Natural killer cell (primary cell): ENCODE results near the gene HYAL2. TPM values are rescaled to one million over a fixed set of nuclear protein-coding genes. Genes with fewer than 3 reads are reported as not detected.

ENCODE experiments used
- ATAC-seq, 3 donors: fragments of 150-1000 bp in 2 of 3; fragments of 200-7000 bp in 1 of 3; cut with Tn5 transposase; 1 replicate in 1 of 3; 2 replicates in 2 of 3; pipeline ENCODE4 v1.10.0; 2021; ENCODE audit warnings: mild to moderate bottlenecking in 2 of 3, moderate library complexity in 2 of 3
- DNase-seq, 2 donors: peaks; one replicate each; pipeline versions ENCODE4 v3.0.0 to v3.0.0-alpha.2; 2013 to 2021; ENCODE audit warnings: mixed read lengths in 1 of 2
- H3K27ac ChIP-seq: one replicate; pipeline ENCODE4 v1.5.1; 2013; ENCODE audit warnings: mild to moderate bottlenecking, low read length
- H3K27me3 ChIP-seq: one replicate; pipeline ENCODE4 v1.6.1; 2013; ENCODE audit warnings: low read length; ENCODE audit not compliant: control insufficient read depth, insufficient read depth
- H3K36me3 ChIP-seq: one replicate; pipeline ENCODE4 v1.6.1; 2013; ENCODE audit warnings: low read length; ENCODE audit not compliant: control insufficient read depth, insufficient read depth
- H3K4me1 ChIP-seq: one replicate; pipeline ENCODE4 v1.6.1; 2013; ENCODE audit warnings: low read length; ENCODE audit not compliant: control insufficient read depth, insufficient read depth
- H3K4me3 ChIP-seq: one replicate; pipeline ENCODE4 v1.5.1; 2013; ENCODE audit warnings: low read length
- H3K9me3 ChIP-seq: one replicate; pipeline ENCODE4 v1.6.1; 2013; ENCODE audit warnings: low read length; ENCODE audit not compliant: control insufficient read depth, insufficient read depth
- H3K27ac Mint-ChIP-seq, 2 donors: one replicate each; pipeline ENCODE4 v1.8.0; 2022; ENCODE audit warnings: mild to moderate bottlenecking in 2 of 2, mixed read lengths in 2 of 2, moderate library complexity in 1 of 2
- H3K27me3 Mint-ChIP-seq, 2 donors: one replicate each; pipeline ENCODE4 v1.8.0; 2022; ENCODE audit warnings: low read depth in 2 of 2, mixed read lengths in 2 of 2
- H3K36me3 Mint-ChIP-seq: one replicate; pipeline ENCODE4 v1.8.0; 2022; ENCODE audit warnings: mixed read lengths
- H3K4me1 Mint-ChIP-seq, 2 donors: one replicate each; pipeline ENCODE4 v1.8.0; 2022; ENCODE audit warnings: mixed read lengths in 2 of 2
- H3K4me3 Mint-ChIP-seq: one replicate; pipeline ENCODE4 v1.8.0; 2022; ENCODE audit warnings: mild to moderate bottlenecking, moderate library complexity, mixed read lengths
- H3K9me3 Mint-ChIP-seq, 2 donors: one replicate each; pipeline ENCODE4 v1.8.0; 2022; ENCODE audit warnings: mixed read lengths in 2 of 2
- CTCF ChIP-seq: fragments of 200-600 bp; IDR thresholded peaks from one replicate; pipeline ENCODE4 v1.8.0; 2022; ENCODE audit warnings: antibody characterized with exemption
- WGBS: methylation state at CpG from one replicate; pipeline ENCODE4 v1.1.7; 2013; ENCODE audit warnings: missing lambda C conversion rate; ENCODE audit not compliant: insufficient coverage; 5-methylcytosine and 5-hydroxymethylcytosine counted together
- intact Hi-C: fragments of 100-400 bp; cut with micrococcal nuclease; formaldehyde crosslinking; loops from one replicate; pipeline ENCODE4 v1.14.2; 2022
- total RNA-seq, 4 donors: library from RNA; stranded (reverse); fragments of 120-200 nt in 1 of 4; gene quantifications; one replicate each; pipeline versions ENCODE4 v1.2.3 to v1.2.4, GENCODE V29; 2013 to 2022

HYAL2 gene
- total RNA-seq, 3 donors from 2014 or later (not counting 1 experiment from before 2014, with no cell fraction given): 1.2 to 3.7 (median 3.1) TPM

GRCh38 chr3:50364573-50365079 is 42.1 kb upstream of the HYAL2 start:
- no peaks in the 10 kb centered on the region for H3K9me3 ChIP-seq
- no peak overlapping the region for H3K27ac ChIP-seq
- intact Hi-C loops: no loop called here
- peaks cover 31% of the 10 kb centered on the region for H3K4me1 ChIP-seq
- Mint-ChIP-seq H3K4me3 (peak overlapping the region; percentile 81), H3K9me3 (no peaks in the 10 kb centered on the region), H3K4me1 (peaks cover 9 to 22% of the 10 kb centered on the region in 2 donors), H3K36me3 (no peaks in the 10 kb centered on the region), H3K27ac (peak overlapping the region in 1 of 2 donors; percentile 85), H3K27me3 (no peaks in the 10 kb centered on the region)
- H3K36me3 ChIP-seq: no peaks in the 10 kb centered on the region
- H3K27me3 ChIP-seq: no peaks in the 10 kb centered on the region
- TF ChIP-seq CTCF: no peak
- WGBS: 16% methylated on average over 48 of the region's 48 CpGs
- DNase-seq (no peak), ATAC-seq (peak; percentile 8 to 34 (median 22))
- peak overlapping the region; percentile 62 for H3K4me3 ChIP-seq

GRCh38 chr3:50359760-50360110 is 37.2 kb upstream of the HYAL2 start:
- Histone ChIP-seq H3K27ac (peak overlapping the region; percentile 1), H3K4me1 (peaks cover 52% of the 10 kb centered on the region)

GRCh38 chr3:50358911-50359759 is 36.6 kb upstream of the HYAL2 start, which contains the start of gene TMEM115:
TSS of gene TMEM115 (minus strand) at chr3:50359521. CDS start at chr3:50359063, 458 bp downstream.
- Histone ChIP-seq H3K27me3 (no peaks in the 10 kb centered on the region), H3K27ac (peak within 1 kb of the TSS; percentile 70), H3K4me3 (peak within 1 kb of the TSS; percentile 76), H3K36me3 (peaks cover 35% of the 10 kb centered on the region), H3K4me1 (peaks cover 46% of the 10 kb centered on the region), H3K9me3 (no peaks in the 10 kb centered on the region)
- WGBS: 2% methylated on average over 64 of the region's 64 CpGs
- DNase-seq (peak; percentile 86 to 98), ATAC-seq (peak; percentile 100)
- intact Hi-C loops: loop anchor here (1.0 to 10.0 kb wide), 5 partner anchors 8 to 1026 kb away; partner anchors contain the start of genes HYAL3, IFRD2, MANF and NAA80
- H3K36me3 Mint-ChIP-seq: no peaks in the 10 kb centered on the region
- no peaks in the 10 kb centered on the region for H3K9me3 Mint-ChIP-seq
- H3K27ac Mint-ChIP-seq: peak within 1 kb of the TSS; percentile 92 to 96
- H3K27me3 Mint-ChIP-seq: no peaks in the 10 kb centered on the region
- peak within 1 kb of the TSS; percentile 99 for H3K4me3 Mint-ChIP-seq
- no peak for TF ChIP-seq CTCF
- H3K4me1 Mint-ChIP-seq: peaks cover 30 to 49% of the 10 kb centered on the region in 2 donors

More at GRCh38 chr3:50359760-50360110, 37.2 kb upstream of the HYAL2 start:
- H3K27ac Mint-ChIP-seq: peak overlapping the region; percentile 92 to 96
- H3K36me3 Mint-ChIP-seq: no peaks in the 10 kb centered on the region
- peaks cover 30 to 52% of the 10 kb centered on the region in 2 donors for H3K4me1 Mint-ChIP-seq
- no peaks in the 10 kb centered on the region for H3K27me3 Mint-ChIP-seq
- Histone ChIP-seq H3K9me3 (no peaks in the 10 kb centered on the region), H3K36me3 (peaks cover 29% of the 10 kb centered on the region), H3K27me3 (no peaks in the 10 kb centered on the region), H3K4me3 (no peak overlapping the region)
- WGBS: 20% methylated on average over 8 of the region's 8 CpGs
- no peaks in the 10 kb centered on the region for H3K9me3 Mint-ChIP-seq
- DNase-seq (no peak), ATAC-seq (peak in 2 of 3 donors; percentile 11 to 15)
- no peak for TF ChIP-seq CTCF
- intact Hi-C loops: loop anchor here (1.0 to 10.0 kb wide), 5 partner anchors 8 to 1025 kb away; partner anchors contain the start of genes HYAL3, IFRD2, MANF and NAA80
- H3K4me3 Mint-ChIP-seq: peak overlapping the region; percentile 99
